Naive B cell (primary cell): ENCODE data around the gene ASTL. TPM values are rescaled to one million over a fixed set of nuclear protein-coding genes. Genes with fewer than 3 reads are reported as not detected.

Experiments used
- ATAC-seq, 2 donors: fragments of 150-1000 bp; cut with Tn5 transposase; 2 replicates each; pipeline ENCODE4 v1.10.0; 2021; ENCODE audit warnings: low read depth in 2 of 2, mild to moderate bottlenecking in 2 of 2, moderate library complexity in 2 of 2
- DNase-seq: peaks from one replicate; pipeline ENCODE4 v3.0.0; 2022
- H3K27ac Mint-ChIP-seq, 6 donors: one replicate each; pipeline ENCODE4 v1.8.0; 2020 to 2022; ENCODE audit warnings: mild to moderate bottlenecking in 6 of 6, mixed read lengths in 6 of 6, moderate library complexity in 5 of 6, inconsistent platforms in 2 of 6
- H3K27me3 Mint-ChIP-seq, 3 donors: one replicate each; pipeline ENCODE4 v1.8.0; 2021 to 2022; ENCODE audit warnings: mixed read lengths in 3 of 3, mild to moderate bottlenecking in 1 of 3
- H3K36me3 Mint-ChIP-seq, 2 donors: one replicate each; pipeline ENCODE4 v1.8.0; 2020 to 2022; ENCODE audit warnings: mixed read lengths in 2 of 2, inconsistent platforms in 1 of 2, mild to moderate bottlenecking in 1 of 2
- H3K4me1 Mint-ChIP-seq, 3 donors: one replicate each; pipeline ENCODE4 v1.8.0; 2020 to 2022; ENCODE audit warnings: mixed read lengths in 3 of 3, inconsistent platforms in 1 of 3, mild to moderate bottlenecking in 1 of 3, moderate library complexity in 1 of 3
- H3K4me3 Mint-ChIP-seq, 8 donors: one replicate each; pipeline ENCODE4 v1.8.0; 2020 to 2022; ENCODE audit warnings: mild to moderate bottlenecking in 8 of 8, mixed read lengths in 8 of 8, moderate library complexity in 8 of 8, inconsistent platforms in 2 of 8
- H3K9me3 Mint-ChIP-seq, 7 donors: one replicate each; pipeline ENCODE4 v1.8.0; 2020 to 2022; ENCODE audit warnings: mixed read lengths in 7 of 7, mild to moderate bottlenecking in 5 of 7, inconsistent platforms in 2 of 7, moderate library complexity in 1 of 7
- polyA plus RNA-seq, 6 donors: library from polyadenylated mRNA; unstranded; fragments of 300-500 nt; fragmentation: Illumina TruSeq; gene quantifications; one replicate each; pipeline ENCODE4 v1.2.3, GENCODE V29; 2021; ENCODE audit warnings: low read depth in 6 of 6

ASTL gene
- polyA plus RNA-seq, 6 donors from 2014 or later: not detected

GRCh38 chr2:96123936-96124335, 14.4 kb downstream of the ASTL start:
- no peaks in the 10 kb centered on the region for H3K9me3 Mint-ChIP-seq
- ATAC-seq: no peak
- DNase-seq: no peak
- H3K4me3 Mint-ChIP-seq: no peak overlapping the region
- no peak overlapping the region for H3K27ac Mint-ChIP-seq
- H3K27me3 Mint-ChIP-seq: peaks cover 13 to 48% (median 42%) of the 10 kb centered on the region in 3 donors
- peaks cover 6 to 14% of the 10 kb centered on the region in 2 donors for H3K36me3 Mint-ChIP-seq
- H3K4me1 Mint-ChIP-seq: peaks cover 12 to 17% (median 12%) of the 10 kb centered on the region in 3 donors

- peaks cover 16 to 54% (median 48%) of the 10 kb centered on the region in 3 donors for H3K27me3 Mint-ChIP-seq
- no peak overlapping the region for H3K27ac Mint-ChIP-seq
- no peaks in the 10 kb centered on the region for H3K9me3 Mint-ChIP-seq
- H3K36me3 Mint-ChIP-seq: peaks cover 6 to 14% of the 10 kb centered on the region in 2 donors
- H3K4me1 Mint-ChIP-seq: peaks cover 12 to 17% (median 12%) of the 10 kb centered on the region in 3 donors
- DNase-seq (no peak), ATAC-seq (no peak)
- H3K4me3 Mint-ChIP-seq: no peak overlapping the region
Measured at GRCh38 chr2:96123290-96123689, 15.0 kb downstream of the ASTL start.

- Mint-ChIP-seq H3K27me3 (peaks cover 16 to 59% (median 56%) of the 10 kb centered on the region in 3 donors), H3K27ac (no peak overlapping the region)
Measured at GRCh38 chr2:96122391-96122790, 15.9 kb downstream of the ASTL start.

GRCh38 chr2:96121414-96121813, 16.9 kb downstream of the ASTL start:
- DNase-seq (no peak), ATAC-seq (no peak)
- Mint-ChIP-seq H3K9me3 (no peaks in the 10 kb centered on the region), H3K27me3 (peaks cover 16 to 59% (median 56%) of the 10 kb centered on the region in 3 donors), H3K4me1 (peaks cover 22 to 25% (median 22%) of the 10 kb centered on the region in 3 donors), H3K36me3 (peaks cover 6 to 14% of the 10 kb centered on the region in 2 donors), H3K27ac (peak overlapping the region in 2 of 6 donors; percentile 3 to 62), H3K4me3 (no peak overlapping the region)

More at GRCh38 chr2:96122391-96122790, 15.9 kb downstream of the ASTL start:
- H3K4me1 Mint-ChIP-seq: peaks cover 19 to 22% (median 19%) of the 10 kb centered on the region in 3 donors
- no peaks in the 10 kb centered on the region for H3K9me3 Mint-ChIP-seq
- peaks cover 6 to 14% of the 10 kb centered on the region in 2 donors for H3K36me3 Mint-ChIP-seq
- DNase-seq (no peak), ATAC-seq (no peak)
- H3K4me3 Mint-ChIP-seq: no peak overlapping the region

GRCh38 chr2:96120991-96121390, 17.3 kb downstream of the ASTL start:
- DNase-seq: no peak
- peaks cover 22 to 26% (median 23%) of the 10 kb centered on the region in 3 donors for H3K4me1 Mint-ChIP-seq
- H3K9me3 Mint-ChIP-seq: no peaks in the 10 kb centered on the region
- H3K36me3 Mint-ChIP-seq: peaks cover 2 to 14% of the 10 kb centered on the region in 2 donors
- H3K4me3 Mint-ChIP-seq: peak overlapping the region in 1 of 8 donors; percentile 45
- peak overlapping the region in 2 of 6 donors; percentile 62 to 72 for H3K27ac Mint-ChIP-seq
- no peak for ATAC-seq
- H3K27me3 Mint-ChIP-seq: peaks cover 16 to 60% (median 57%) of the 10 kb centered on the region in 3 donors

- DNase-seq (no peak), ATAC-seq (no peak)
- no peaks in the 10 kb centered on the region for H3K9me3 Mint-ChIP-seq
- peak overlapping the region in 4 of 8 donors; percentile 21 to 81 (median 74) for H3K4me3 Mint-ChIP-seq
- peaks cover 29 to 31% (median 31%) of the 10 kb centered on the region in 3 donors for H3K4me1 Mint-ChIP-seq
- peaks cover 0 to 9% of the 10 kb centered on the region in 2 donors for H3K36me3 Mint-ChIP-seq
- H3K27me3 Mint-ChIP-seq: peaks cover 14 to 64% (median 61%) of the 10 kb centered on the region in 3 donors
- peak overlapping the region in 1 of 6 donors; percentile 83 for H3K27ac Mint-ChIP-seq
Measured at GRCh38 chr2:96120091-96120720, 18.1 kb downstream of the ASTL start.

- ATAC-seq (no peak), DNase-seq (no peak)
- H3K36me3 Mint-ChIP-seq: peaks cover 0 to under 1% of the 10 kb centered on the region in 2 donors
- H3K27ac Mint-ChIP-seq: peak overlapping the region in 2 of 6 donors; percentile 7 to 19
- no peaks in the 10 kb centered on the region for H3K9me3 Mint-ChIP-seq
- H3K27me3 Mint-ChIP-seq: peaks cover 11 to 61% (median 57%) of the 10 kb centered on the region in 3 donors
- peak overlapping the region in 3 of 8 donors; percentile 23 to 74 (median 29) for H3K4me3 Mint-ChIP-seq
- H3K4me1 Mint-ChIP-seq: peaks cover 30 to 32% (median 31%) of the 10 kb centered on the region in 3 donors
Measured at GRCh38 chr2:96119389-96119751, 18.9 kb downstream of the ASTL start.

- peak overlapping the region in 2 of 6 donors; percentile 7 to 88 for H3K27ac Mint-ChIP-seq
- no peaks in the 10 kb centered on the region for H3K36me3 Mint-ChIP-seq
- H3K9me3 Mint-ChIP-seq: no peaks in the 10 kb centered on the region
- peaks cover 11 to 61% (median 56%) of the 10 kb centered on the region in 3 donors for H3K27me3 Mint-ChIP-seq
- H3K4me1 Mint-ChIP-seq: peaks cover 30 to 32% (median 31%) of the 10 kb centered on the region in 3 donors
- ATAC-seq (no peak), DNase-seq (no peak)
- H3K4me3 Mint-ChIP-seq: peak overlapping the region in 5 of 8 donors; percentile 16 to 74 (median 53)
Measured at GRCh38 chr2:96118698-96119388, 19.5 kb downstream of the ASTL start.

GRCh38 chr2:96117701-96118588, 20.4 kb downstream of the ASTL start:
- ATAC-seq (no peak), DNase-seq (no peak)
- no peaks in the 10 kb centered on the region for H3K9me3 Mint-ChIP-seq
- H3K4me1 Mint-ChIP-seq: peaks cover 30 to 32% (median 31%) of the 10 kb centered on the region in 3 donors
- no peaks in the 10 kb centered on the region for H3K36me3 Mint-ChIP-seq
- peak overlapping the region in 2 of 6 donors; percentile 56 to 95 for H3K27ac Mint-ChIP-seq
- peak overlapping the region; percentile 68 to 85 (median 74) for H3K4me3 Mint-ChIP-seq
- H3K27me3 Mint-ChIP-seq: peaks cover 11 to 61% (median 56%) of the 10 kb centered on the region in 3 donors

GRCh38 chr2:96116879-96117533, 21.3 kb downstream of the ASTL start:
- H3K36me3 Mint-ChIP-seq: no peaks in the 10 kb centered on the region
- H3K9me3 Mint-ChIP-seq: no peaks in the 10 kb centered on the region
- peaks cover 30 to 32% (median 31%) of the 10 kb centered on the region in 3 donors for H3K4me1 Mint-ChIP-seq
- peaks cover 11 to 55% (median 51%) of the 10 kb centered on the region in 3 donors for H3K27me3 Mint-ChIP-seq
- peak overlapping the region in 2 of 6 donors; percentile 44 to 56 for H3K27ac Mint-ChIP-seq
- DNase-seq: peak; percentile 69
- H3K4me3 Mint-ChIP-seq: peak overlapping the region; percentile 58 to 85 (median 74)
- peak; percentile 81 to 82 for ATAC-seq

- no peaks in the 10 kb centered on the region for H3K9me3 Mint-ChIP-seq
- peaks cover 11 to 50% (median 46%) of the 10 kb centered on the region in 3 donors for H3K27me3 Mint-ChIP-seq
- peak within 1 kb of the TSS; percentile 44 to 94 (median 69) for H3K27ac Mint-ChIP-seq
- no peaks in the 10 kb centered on the region for H3K36me3 Mint-ChIP-seq
- ATAC-seq (peak; percentile 67 to 69), DNase-seq (peak; percentile 60)
- peaks cover 29 to 32% (median 30%) of the 10 kb centered on the region in 3 donors for H3K4me1 Mint-ChIP-seq
- H3K4me3 Mint-ChIP-seq: peak within 1 kb of the TSS; percentile 70 to 89 (median 86)
Measured at GRCh38 chr2:96116424-96116878, 21.9 kb downstream of the ASTL start, which contains the start of gene ADRA2B. Gene ADRA2B (minus strand): TSS chr2:96116571. CDS start chr2:96116149, 422 bp downstream.
